K562 (cell line): ENCODE measurements around the gene WDR54.

Experiments
- ATF2 ChIP-seq: sonication (generic); formaldehyde crosslinking; IDR thresholded peaks from 2 replicates; pipeline ENCODE4 v1.8.1; 2022; ENCODE audit warnings: missing genetic modification reagents
- BDP1 ChIP-seq: IDR thresholded peaks from 3 replicates; pipeline ENCODE4 v1.6.1; 2011; ENCODE audit not compliant: insufficient read length, insufficient read depth
- CBFA2T3 ChIP-seq: fragments of 450-650 bp; IDR thresholded peaks from 2 replicates; pipeline ENCODE4 v1.6.1; 2017
- CHCHD3 ChIP-seq: fragments of 250-450 bp; sonication (Bioruptor Pico); IDR thresholded peaks from 2 replicates; pipeline ENCODE4 v2.1.2; 2022; ENCODE audit warnings: mild to moderate bottlenecking
- JUND ChIP-seq, 2 experiments: IDR thresholded peaks; 2 replicates in 1 of 2; 3 replicates in 1 of 2; pipeline ENCODE4 v1.6.1; 2011; ENCODE audit warnings: borderline replicate concordance in 2 of 2, low read depth in 2 of 2, low read length in 2 of 2, improper control_type of control experiment in 1 of 2, missing biosample characterization in 1 of 2, missing genetic modification characterization in 1 of 2, missing genetic modification reagents in 1 of 2
- KDM1A ChIP-seq, 2 experiments: fragments of 450-650 bp; IDR thresholded peaks; 2 replicates each; pipeline ENCODE4 v1.6.1; 2016; ENCODE audit warnings: mild to moderate bottlenecking in 2 of 2
- REST ChIP-seq, 2 experiments: fragments of 450-650 bp; formaldehyde crosslinking in 1 of 2; IDR thresholded peaks; 2 replicates each; pipeline versions ENCODE4 v1.4.0 to v1.6.1; 2014 to 2020; ENCODE audit warnings: mild to moderate bottlenecking in 2 of 2, borderline replicate concordance in 1 of 2, low read depth in 1 of 2
- RFX5 ChIP-seq: IDR thresholded peaks from 2 replicates; pipeline ENCODE4 v1.6.1; 2011; ENCODE audit warnings: low read depth, mild to moderate bottlenecking, improper control_type of control experiment, low read length
- SMAD1 ChIP-seq: fragments of 150-350 bp; IDR thresholded peaks from 2 replicates; pipeline ENCODE4 v1.6.1; 2014; ENCODE audit warnings: low read length, low read depth; ENCODE audit not compliant: partially characterized antibody
- ZNF785 ChIP-seq: fragments of 250-450 bp; sonication (Bioruptor Pico); IDR thresholded peaks from 2 replicates; pipeline ENCODE4 v1.4.0; 2020; ENCODE audit warnings: mild to moderate bottlenecking

GRCh38 chr2:74444498-74445318 lies 23.2 kb downstream of the WDR54 start:
- no peak for TF ChIP-seq RFX5
- no peak for TF ChIP-seq JUND (IDR thresholded peaks at IDR 0.05; ENCODE audit: borderline replicate concordance, low read depth, low read length)
- TF ChIP-seq JUND (tag; IDR thresholded peaks at IDR 0.05; ENCODE audit: borderline replicate concordance, low read depth, low read length): no peak
- TF ChIP-seq BDP1: no peak
- no peak for TF ChIP-seq SMAD1
- TF ChIP-seq ZNF785 (CRISPR knock-in tag): no peak
- TF ChIP-seq REST (IDR thresholded peaks at IDR 0.05; ENCODE audit: borderline replicate concordance): no peak
- no peak for TF ChIP-seq REST (CRISPR knock-in tag; IDR thresholded peaks at IDR 0.05; ENCODE audit: low read depth)
- no peak for TF ChIP-seq CHCHD3 (CRISPR knock-in tag)
- TF ChIP-seq KDM1A (IDR thresholded peaks at IDR 0.05): no peak
- TF ChIP-seq ATF2: no peak
- no peak for TF ChIP-seq CBFA2T3
